Cerebellar cortex (tissue), 1 donor: Measurements from ENCODE around the gene DTNB.

Source experiments
- DNase-seq: peaks from one replicate; pipeline ENCODE4 v3.0.0-alpha.2; 2015; ENCODE audit warnings: low spot score

Gene DTNB

GRCh38 chr2:25341011-25341727, 332.2 kb downstream of the DTNB start:
- no peak for DNase-seq

GRCh38 chr2:25340181-25340921, 333.0 kb downstream of the DTNB start:
- DNase-seq = no peak

DNA sequence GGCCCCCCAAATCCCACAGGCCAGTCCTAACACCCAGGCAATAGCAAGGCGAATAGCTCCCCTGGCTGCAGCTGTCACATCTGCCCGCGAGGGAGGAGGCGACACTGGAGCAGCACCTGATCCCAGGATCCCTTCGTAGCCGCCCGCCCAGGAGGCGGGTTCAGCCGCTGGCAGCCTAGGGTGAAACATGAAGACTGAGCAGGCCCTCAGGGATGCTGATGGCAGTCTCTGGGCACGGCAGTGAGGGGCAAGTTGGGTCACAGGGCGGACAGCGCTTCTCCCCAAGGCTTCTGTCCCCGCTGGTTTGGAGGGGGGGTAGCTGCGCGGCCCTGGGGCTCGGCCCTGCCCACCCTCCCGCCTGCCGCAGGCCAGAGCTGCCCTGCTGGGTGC, 333.6 kb downstream of the DTNB start:
- no peak for DNase-seq

GRCh38 chr2:25339211-25339674, 334.1 kb downstream of the DTNB start:
- DNase-seq = peak; percentile 82

- no peak for DNase-seq
Measured at GRCh38 chr2:25338401-25338800, 335.0 kb downstream of the DTNB start.

- no peak for DNase-seq
Measured at GRCh38 chr2:25337891-25338290, 335.5 kb downstream of the DTNB start.

- DNase-seq = no peak
Measured at GRCh38 chr2:25337276-25337675, 336.1 kb downstream of the DTNB start.

- DNase-seq = no peak
Measured at GRCh38 chr2:25336383-25336841, 337.0 kb downstream of the DTNB start.

DNA sequence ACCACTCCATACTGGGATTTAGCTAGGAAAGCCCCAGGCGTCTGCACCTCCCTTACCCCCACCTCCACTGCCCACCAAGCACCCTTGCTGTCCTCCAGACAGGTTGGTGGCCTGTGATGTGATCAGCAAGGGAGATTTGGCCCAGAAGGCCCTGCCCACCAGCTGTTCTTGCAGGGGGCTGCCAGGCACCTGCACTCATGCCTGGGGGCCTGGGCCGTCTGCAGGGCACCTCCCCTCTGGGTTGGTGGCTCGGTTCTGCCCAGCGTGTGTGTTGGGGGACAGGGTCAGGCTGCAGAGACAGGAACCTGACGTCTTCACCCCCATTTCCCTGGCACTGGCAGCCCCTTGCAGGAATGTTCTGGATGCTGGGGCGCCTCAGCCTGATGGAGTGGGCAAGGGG, 337.4 kb downstream of the DTNB start:
- DNase-seq = no peak

GRCh38 chr2:25335204-25335603, 338.2 kb downstream of the DTNB start:
- no peak for DNase-seq

GRCh38 chr2:25334482-25334881, 338.9 kb downstream of the DTNB start:
- no peak for DNase-seq

GRCh38 chr2:25333981-25334380, 339.4 kb downstream of the DTNB start:
- DNase-seq = no peak

DNA sequence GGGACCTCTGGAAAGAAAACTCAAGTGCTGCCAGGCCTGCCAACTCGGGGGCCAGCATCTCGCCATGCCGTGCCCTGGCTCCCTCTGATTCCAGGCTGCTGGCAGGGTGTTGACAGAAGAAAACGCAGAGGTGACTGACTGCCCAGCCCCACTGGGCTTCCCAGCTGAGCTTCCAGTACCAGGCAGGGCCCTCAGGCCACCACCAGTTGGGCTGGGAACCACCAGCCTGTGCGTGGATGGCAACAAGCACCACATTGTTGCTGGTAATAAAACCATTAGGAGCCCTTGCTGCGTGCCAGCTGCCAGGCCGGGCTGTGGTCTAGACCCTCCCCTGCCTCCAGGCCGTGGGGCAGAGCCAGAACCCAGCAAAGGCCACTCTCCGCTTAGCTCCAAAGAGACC, 340.8 kb downstream of the DTNB start:
- no peak for DNase-seq

DNA sequence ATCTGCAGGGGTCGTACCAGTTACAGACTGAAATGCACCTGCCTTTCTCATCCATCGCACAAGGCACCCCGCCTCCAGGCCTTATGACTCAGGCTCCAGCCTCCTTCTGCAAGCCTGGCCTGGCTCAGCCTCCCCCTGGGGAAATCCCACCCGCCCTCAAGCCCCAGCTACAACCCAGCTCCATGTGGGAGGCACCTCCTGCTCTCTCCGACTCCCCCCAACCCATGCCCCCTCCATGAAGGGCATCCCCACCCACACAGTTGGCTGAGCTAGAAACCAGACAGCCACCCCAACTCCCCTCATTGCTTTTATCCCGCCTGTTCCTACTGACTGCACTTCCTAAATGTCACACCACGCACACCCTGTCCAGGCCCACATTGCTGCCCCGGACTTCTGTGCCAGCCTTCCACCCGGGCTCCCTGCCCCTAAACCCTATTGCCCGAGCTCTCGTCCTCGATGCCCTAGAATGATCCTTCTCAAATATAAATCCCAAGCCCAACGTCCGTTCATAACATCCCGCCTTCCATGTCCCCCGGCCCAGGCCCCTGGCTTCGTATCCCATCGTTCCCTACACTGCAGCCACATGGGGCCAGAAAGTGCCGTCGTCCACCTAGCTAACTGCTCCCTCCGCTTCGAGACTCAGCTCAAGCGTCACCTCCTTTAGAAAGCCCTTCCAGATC, 341.6 kb downstream of the DTNB start:
- DNase-seq = no peak

DNA sequence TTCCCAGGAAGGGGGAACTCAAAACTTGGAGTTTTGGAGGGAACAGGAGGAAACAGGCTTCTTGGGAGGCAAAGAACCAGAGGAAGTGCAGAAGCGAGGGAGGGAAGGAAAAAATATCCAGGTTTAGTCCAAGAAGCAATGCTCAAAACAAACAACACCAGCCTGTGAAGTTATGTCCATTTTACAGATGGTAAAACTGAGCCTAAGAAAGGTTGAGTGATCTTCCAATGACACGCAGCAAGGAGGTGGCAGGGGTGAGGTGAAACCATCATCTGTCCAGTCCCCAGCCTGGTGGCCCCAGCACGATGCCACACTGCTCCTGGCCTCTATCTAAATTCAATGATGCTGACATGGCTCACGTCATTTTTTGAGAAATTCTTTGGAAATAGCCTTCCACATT, 342.4 kb downstream of the DTNB start:
- DNase-seq = no peak

DNA sequence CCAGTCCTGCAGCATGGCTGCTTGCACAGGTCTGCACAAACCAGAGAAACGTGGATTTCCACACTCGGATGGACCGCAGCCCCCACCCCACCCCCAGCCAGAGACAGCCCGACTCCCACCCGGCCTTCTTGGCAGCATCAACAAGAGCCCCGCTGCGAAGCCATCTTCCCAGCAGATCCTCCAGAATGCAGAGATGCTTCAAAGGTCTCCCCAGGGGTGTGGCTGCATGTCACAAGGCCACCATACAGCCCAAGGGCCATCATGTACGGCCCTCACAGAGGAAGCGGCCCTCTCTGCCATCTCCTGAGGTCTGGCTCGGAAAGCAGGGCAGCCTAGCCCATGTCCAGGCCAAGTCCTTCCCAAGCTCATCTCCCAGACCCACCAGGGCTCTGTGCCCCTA, 343.1 kb downstream of the DTNB start:
- no peak for DNase-seq

DNA sequence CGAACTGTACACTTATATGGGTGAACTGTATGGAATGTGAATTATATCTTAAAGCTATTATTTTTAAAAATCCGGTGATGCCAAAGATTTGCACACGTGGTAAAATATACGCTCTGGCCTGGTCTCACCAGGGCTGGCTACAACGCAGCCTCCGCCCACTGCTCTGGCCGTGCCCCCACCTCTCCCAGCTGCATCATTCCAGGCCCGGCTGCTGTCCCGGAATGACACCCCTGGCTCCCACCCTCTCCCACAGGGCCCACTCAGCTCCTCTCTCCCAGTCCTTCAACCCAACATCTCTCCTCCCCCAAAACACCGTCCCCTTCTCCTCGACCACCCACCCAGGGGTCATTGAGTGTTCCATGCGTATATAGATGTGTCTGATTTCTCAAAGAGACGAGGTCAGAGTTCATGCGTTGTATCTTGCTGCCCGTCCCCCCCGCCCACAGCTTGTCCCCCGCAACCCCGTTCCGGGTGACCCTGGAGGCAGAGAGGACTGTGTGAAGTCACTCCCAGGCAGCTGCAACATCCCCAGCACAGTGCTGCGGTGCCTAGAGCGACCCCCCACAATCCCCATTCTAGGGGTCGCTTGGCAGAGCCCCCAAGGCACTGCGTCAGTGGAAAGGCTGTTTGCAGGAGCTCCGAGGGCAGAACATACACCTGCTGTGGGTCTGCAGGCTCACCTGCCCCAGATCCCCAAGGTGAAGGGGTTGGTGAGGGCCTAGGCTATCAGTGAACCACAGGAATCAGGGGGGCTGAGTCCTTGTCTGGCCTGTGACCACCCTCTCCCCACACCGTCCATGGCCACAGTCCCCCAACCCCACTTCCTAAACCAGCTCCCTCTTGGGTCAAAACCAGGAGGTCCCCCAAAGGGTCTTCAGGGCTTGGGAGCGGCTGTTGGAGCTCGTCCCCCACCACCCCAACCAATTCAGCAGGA, 345.0 kb downstream of the DTNB start:
- DNase-seq = no peak
